ENCODE measurements around the gene TULP4.

The TULP4 gene

GRCh38 chr6:158501360-158502262, 189.3 kb downstream of the TULP4 start:
- TF ChIP-seq, protein P1, sequence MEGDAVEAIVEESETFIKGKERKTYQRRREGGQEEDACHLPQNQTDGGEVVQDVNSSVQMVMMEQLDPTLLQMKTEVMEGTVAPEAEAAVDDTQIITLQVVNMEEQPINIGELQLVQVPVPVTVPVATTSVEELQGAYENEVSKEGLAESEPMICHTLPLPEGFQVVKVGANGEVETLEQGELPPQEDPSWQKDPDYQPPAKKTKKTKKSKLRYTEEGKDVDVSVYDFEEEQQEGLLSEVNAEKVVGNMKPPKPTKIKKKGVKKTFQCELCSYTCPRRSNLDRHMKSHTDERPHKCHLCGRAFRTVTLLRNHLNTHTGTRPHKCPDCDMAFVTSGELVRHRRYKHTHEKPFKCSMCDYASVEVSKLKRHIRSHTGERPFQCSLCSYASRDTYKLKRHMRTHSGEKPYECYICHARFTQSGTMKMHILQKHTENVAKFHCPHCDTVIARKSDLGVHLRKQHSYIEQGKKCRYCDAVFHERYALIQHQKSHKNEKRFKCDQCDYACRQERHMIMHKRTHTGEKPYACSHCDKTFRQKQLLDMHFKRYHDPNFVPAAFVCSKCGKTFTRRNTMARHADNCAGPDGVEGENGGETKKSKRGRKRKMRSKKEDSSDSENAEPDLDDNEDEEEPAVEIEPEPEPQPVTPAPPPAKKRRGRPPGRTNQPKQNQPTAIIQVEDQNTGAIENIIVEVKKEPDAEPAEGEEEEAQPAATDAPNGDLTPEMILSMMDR (IDR thresholded peaks at IDR 0.05; ENCODE audit: control extremely low read depth, extremely low read depth, low read depth, missing control alignments), result no peak
- POLR2A ChIA-PET, result no interaction called here

GRCh38 chr6:158502263-158502950, 190.1 kb downstream of the TULP4 start:
- ChIA-PET POLR2A (no interaction called here), CTCF (interaction anchor here (2.2 kb wide), 2 partner anchors 15 to 282 kb away, joined by 5 to 8 read pairs; no protein-coding TSS in a partner anchor)
- TF ChIP-seq, protein P1 (IDR thresholded peaks at IDR 0.05; ENCODE audit: control extremely low read depth, extremely low read depth, low read depth, missing control alignments), result no peak
- no peak for DNase-seq (ENCODE audit: extremely low spot score)

More at GRCh38 chr6:158501360-158502262, 189.3 kb downstream of the TULP4 start:
- no peak for DNase-seq (ENCODE audit: extremely low spot score)
- CTCF ChIA-PET, result interaction anchor here (1.1 to 2.2 kb wide), 3 partner anchors 9 to 281 kb away, joined by 4 to 8 read pairs (median 5); no protein-coding TSS in a partner anchor

- ChIA-PET CTCF (interaction anchor here (1.0 to 2.2 kb wide), 2 partner anchors 11 to 14 kb away, joined by 4 read pairs; no protein-coding TSS in a partner anchor), POLR2A (no interaction called here)
- TF ChIP-seq, protein P1 (IDR thresholded peaks at IDR 0.05; ENCODE audit: control extremely low read depth, extremely low read depth, low read depth, missing control alignments), result no peak
Observed at GRCh38 chr6:158503222-158503621, 191.0 kb downstream of the TULP4 start.

DNA sequence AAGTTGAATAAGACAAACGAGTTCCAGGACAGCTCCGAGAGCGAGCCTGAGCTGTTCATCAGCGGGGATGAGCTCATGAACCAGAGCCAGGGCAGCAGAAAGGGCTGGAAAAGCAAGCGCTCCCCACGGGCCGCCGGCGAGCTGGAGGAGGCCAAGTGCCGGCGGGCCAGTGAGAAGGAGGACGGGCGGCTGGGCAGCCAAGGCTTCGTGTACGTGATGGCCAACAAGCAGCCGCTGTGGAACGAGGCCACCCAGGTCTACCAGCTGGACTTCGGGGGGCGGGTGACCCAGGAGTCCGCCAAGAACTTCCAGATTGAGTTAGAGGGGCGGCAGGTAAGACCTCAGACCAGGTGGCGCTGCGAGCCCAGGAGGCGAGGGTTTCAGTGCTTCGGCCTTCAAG, 191.6 kb downstream of the TULP4 start:
- CTCF ChIA-PET, result interaction anchor here (1.0 to 2.2 kb wide), 3 partner anchors 10 to 75 kb away, joined by 3 to 4 read pairs (median 4); no protein-coding TSS in a partner anchor
- TF ChIP-seq, protein P1 (IDR thresholded peaks at IDR 0.05; ENCODE audit: control extremely low read depth, extremely low read depth, low read depth, missing control alignments), result no peak
- no peak for DNase-seq (ENCODE audit: extremely low spot score)

More at GRCh38 chr6:158503222-158503621, 191.0 kb downstream of the TULP4 start:
- no peak for DNase-seq (ENCODE audit: extremely low spot score)

GRCh38 chr6:158505194-158505593, 192.9 kb downstream of the TULP4 start:
- TF ChIP-seq, protein P1 (IDR thresholded peaks at IDR 0.05; ENCODE audit: control extremely low read depth, extremely low read depth, low read depth, missing control alignments), result no peak
- DNase-seq (ENCODE audit: extremely low spot score), result no peak
- CTCF ChIA-PET, result interaction anchor here (1.6 to 2.2 kb wide), 2 partner anchors 14 to 16 kb away, joined by 4 to 5 read pairs; no protein-coding TSS in a partner anchor
- POLR2A ChIA-PET, result no interaction called here

More for the DNA sequence above, 191.6 kb downstream of the TULP4 start:
- POLR2A ChIA-PET, result no interaction called here

DNA sequence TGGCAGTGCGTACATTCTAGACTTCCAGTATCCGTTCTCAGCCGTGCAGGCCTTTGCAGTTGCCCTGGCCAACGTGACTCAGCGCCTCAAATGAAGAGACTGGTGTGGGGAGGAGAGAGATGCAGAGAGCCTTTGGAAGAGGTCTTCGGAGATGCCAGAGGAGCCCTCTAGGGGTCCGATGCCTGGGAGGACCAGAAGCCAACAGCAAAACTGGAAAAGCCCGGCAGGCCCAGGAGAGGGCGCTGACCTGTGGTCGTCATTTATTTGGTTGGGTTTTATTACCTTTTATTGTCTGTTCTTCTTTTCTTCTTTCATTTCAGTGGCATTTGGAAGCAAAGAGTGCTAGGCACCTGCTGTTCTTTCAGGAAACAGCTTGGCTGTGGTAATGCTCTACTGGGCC, 194.3 kb downstream of the TULP4 start:
- POLR2A ChIA-PET, result no interaction called here
- TF ChIP-seq, protein P1 (IDR thresholded peaks at IDR 0.05; ENCODE audit: control extremely low read depth, extremely low read depth, low read depth, missing control alignments), result no peak
- DNase-seq (ENCODE audit: extremely low spot score), result no peak
- CTCF ChIA-PET, result interaction anchor here (0.8 kb wide), 1 partner anchor 8 kb away, joined by 3 read pairs; no protein-coding TSS in a partner anchor

Data from GM10248 (cell line).